ENCODE measurements around the gene TCF20. TPM values are rescaled to one million over a fixed set of nuclear protein-coding genes. Genes with fewer than 3 reads are reported as not detected.

TCF20 gene
- polyA plus RNA-seq, 2 donors = 14.5 to 15.0 TPM

DNA sequence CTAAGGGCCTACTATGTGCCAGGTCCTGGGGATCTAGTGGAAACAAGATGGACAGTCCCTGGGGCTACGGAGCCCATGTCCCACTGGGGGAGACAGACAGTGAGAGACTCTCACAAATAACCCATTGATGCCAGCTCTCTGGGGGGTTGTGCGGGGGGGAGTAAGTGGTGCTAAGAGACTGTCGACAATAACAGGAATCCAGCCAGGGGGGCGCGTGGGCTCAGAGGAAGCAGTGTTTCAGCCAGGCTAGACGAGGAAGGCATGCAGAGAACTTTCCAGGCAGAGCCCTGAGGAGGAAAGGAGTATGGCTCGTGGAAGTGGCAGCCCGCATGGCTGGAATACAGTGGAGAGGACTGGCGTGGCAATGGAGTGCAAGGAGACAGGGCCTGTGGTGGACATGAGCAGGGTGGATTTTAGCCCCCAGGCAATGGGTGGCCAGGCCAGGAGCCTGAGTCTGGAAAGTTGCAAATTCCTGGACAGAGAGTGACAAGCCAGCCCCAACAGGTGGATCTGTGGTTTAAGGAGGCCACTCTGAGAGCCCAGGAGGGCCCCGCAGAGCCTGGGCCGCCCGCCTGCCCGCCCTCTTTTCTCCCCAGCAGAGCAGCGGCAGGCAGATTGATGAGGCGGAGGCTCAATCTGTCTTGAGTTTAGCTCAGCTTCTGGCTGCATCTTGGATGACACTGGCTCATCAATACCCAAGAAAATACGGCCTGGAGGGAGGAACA lies 40.0 kb upstream of the TCF20 start:
- H3K4me1 ChIP-seq (ENCODE audit: control insufficient read depth in 2 of 2, insufficient read depth in 2 of 2, low read length in 1 of 2) = peaks cover 2 to 15% of the 10 kb centered on the region in 2 donors
- 86% methylated on average over 16 of the region's 16 CpGs for WGBS, 2 donors
- H3K36me3 ChIP-seq (ENCODE audit: control insufficient read depth in 2 of 2, insufficient read depth in 2 of 2, low read length in 1 of 2) = no peaks in the 10 kb centered on the region
- H3K27me3 ChIP-seq (ENCODE audit: control insufficient read depth in 1 of 2, insufficient read depth in 2 of 2, low read length in 2 of 2) = no peaks in the 10 kb centered on the region
- H3K27ac ChIP-seq (ENCODE audit: low read depth in 2 of 2, low read length in 1 of 2) = no peak overlapping the region
- H3K4me3 ChIP-seq (ENCODE audit: low read depth in 1 of 2, low read length in 2 of 2) = no peak overlapping the region
- H3K9me3 ChIP-seq (ENCODE audit: control insufficient read depth in 2 of 2, insufficient read depth in 1 of 2, low read depth in 1 of 2, low read length in 1 of 2) = no peaks in the 10 kb centered on the region

DNA sequence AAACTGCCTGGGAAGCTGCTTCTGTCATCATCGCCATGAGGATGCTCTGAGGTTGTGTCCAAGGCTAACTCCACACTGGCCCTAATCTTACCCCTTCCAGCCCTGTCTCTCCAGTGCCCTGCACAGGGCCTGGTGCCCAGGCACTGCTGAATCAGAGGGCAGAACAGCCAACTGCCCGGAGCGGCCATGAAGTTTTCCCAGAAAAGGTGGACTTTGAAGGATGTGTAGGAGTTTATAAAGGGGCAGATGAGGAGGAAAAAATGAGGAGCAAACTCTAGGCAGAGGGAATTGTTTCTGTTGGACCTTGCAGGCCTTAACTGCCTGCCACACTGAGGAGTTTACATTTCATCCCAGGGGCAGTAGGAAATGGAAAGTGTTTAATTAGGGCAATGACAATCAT lies 39.4 kb upstream of the TCF20 start:
- Histone ChIP-seq H3K27me3 (ENCODE audit: control insufficient read depth in 1 of 2, insufficient read depth in 2 of 2, low read length in 2 of 2) (no peaks in the 10 kb centered on the region), H3K4me3 (ENCODE audit: low read depth in 1 of 2, low read length in 2 of 2) (no peak overlapping the region), H3K27ac (ENCODE audit: low read depth in 2 of 2, low read length in 1 of 2) (no peak overlapping the region), H3K4me1 (ENCODE audit: control insufficient read depth in 2 of 2, insufficient read depth in 2 of 2, low read length in 1 of 2) (peaks cover 2 to 15% of the 10 kb centered on the region in 2 donors), H3K36me3 (ENCODE audit: control insufficient read depth in 2 of 2, insufficient read depth in 2 of 2, low read length in 1 of 2) (no peaks in the 10 kb centered on the region), H3K9me3 (ENCODE audit: control insufficient read depth in 2 of 2, insufficient read depth in 1 of 2, low read depth in 1 of 2, low read length in 1 of 2) (no peaks in the 10 kb centered on the region)
- 89 to 92% methylated on average over 3 of the region's 3 CpGs for WGBS, 2 donors

DNA sequence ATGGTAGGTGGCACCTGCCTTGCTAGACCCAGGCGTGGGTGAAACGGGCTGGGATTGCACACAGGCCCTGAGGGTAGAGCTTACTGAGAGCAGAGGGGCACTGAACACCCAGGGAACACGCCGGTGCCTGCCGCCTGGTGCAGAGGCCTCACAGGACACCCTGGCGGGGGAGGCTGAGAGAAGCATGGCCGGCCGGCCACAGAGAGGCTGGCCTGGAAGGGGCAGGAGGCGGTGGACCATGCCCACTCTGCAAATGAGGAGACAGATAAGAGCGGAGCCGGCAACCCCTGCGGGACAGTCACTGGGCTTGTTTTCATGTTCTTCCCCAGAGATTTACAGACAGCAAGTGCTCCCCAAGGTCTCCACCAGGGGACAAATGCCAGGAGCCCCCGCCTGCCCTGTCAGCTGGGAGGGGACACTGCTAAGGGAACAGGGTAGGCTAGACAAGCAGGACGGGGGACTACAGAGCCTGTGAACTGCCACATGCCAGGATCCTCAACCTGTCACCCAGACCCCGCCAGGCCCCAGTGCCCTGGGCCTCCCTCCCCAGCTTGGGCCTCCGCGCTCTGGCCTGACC lies 38.5 kb upstream of the TCF20 start:
- Histone ChIP-seq H3K27me3 (ENCODE audit: control insufficient read depth in 1 of 2, insufficient read depth in 2 of 2, low read length in 2 of 2) (no peaks in the 10 kb centered on the region), H3K36me3 (ENCODE audit: control insufficient read depth in 2 of 2, insufficient read depth in 2 of 2, low read length in 1 of 2) (no peaks in the 10 kb centered on the region), H3K27ac (ENCODE audit: low read depth in 2 of 2, low read length in 1 of 2) (no peak overlapping the region), H3K4me1 (ENCODE audit: control insufficient read depth in 2 of 2, insufficient read depth in 2 of 2, low read length in 1 of 2) (peaks cover 0 to 13% of the 10 kb centered on the region in 2 donors), H3K4me3 (ENCODE audit: low read depth in 1 of 2, low read length in 2 of 2) (no peak overlapping the region), H3K9me3 (ENCODE audit: control insufficient read depth in 2 of 2, insufficient read depth in 1 of 2, low read depth in 1 of 2, low read length in 1 of 2) (no peaks in the 10 kb centered on the region)
- 87 to 89% methylated on average over 16 to 17 of the region's 17 CpGs for WGBS, 2 donors

DNA sequence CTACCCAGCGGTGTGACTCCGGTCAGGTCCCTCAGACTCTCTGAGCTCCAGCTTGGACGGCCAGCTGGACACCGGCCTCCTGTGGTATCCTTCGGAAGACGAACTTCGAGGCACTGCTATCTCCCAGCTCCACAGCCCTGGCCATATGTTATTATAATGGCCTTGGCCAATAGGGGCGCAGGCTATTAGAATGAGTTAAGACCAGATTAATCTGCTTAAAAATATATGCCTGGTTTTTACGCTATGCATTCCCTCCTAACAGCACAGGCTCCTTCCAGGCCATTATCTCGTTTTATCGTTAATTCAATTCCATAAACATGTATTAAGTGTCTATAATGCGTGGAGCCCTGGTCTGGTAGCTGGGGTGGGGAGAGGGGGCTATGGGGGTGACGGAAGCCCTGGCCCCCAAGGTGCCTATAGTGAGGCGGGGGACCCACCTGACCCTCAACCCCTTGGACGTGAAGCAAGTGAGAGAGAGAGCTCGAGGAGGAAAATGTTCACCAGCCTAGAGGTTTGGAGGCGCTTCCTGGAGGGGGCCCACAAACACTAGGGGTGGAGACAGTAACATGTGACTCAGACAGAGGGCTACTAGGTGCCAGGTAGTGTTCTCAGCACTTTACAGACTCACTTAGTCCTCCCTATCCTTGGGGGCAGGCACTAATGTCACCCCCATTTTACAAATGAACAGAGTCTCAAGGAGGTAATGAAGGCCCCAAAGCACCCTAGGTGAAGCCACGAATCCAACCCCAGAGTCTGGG lies 37.5 kb upstream of the TCF20 start:
- Histone ChIP-seq H3K9me3 (ENCODE audit: control insufficient read depth in 2 of 2, insufficient read depth in 1 of 2, low read depth in 1 of 2, low read length in 1 of 2) (no peaks in the 10 kb centered on the region), H3K27me3 (ENCODE audit: control insufficient read depth in 1 of 2, insufficient read depth in 2 of 2, low read length in 2 of 2) (no peaks in the 10 kb centered on the region), H3K4me1 (ENCODE audit: control insufficient read depth in 2 of 2, insufficient read depth in 2 of 2, low read length in 1 of 2) (peaks cover 0 to 16% of the 10 kb centered on the region in 2 donors), H3K4me3 (ENCODE audit: low read depth in 1 of 2, low read length in 2 of 2) (no peak overlapping the region), H3K27ac (ENCODE audit: low read depth in 2 of 2, low read length in 1 of 2) (no peak overlapping the region), H3K36me3 (ENCODE audit: control insufficient read depth in 2 of 2, insufficient read depth in 2 of 2, low read length in 1 of 2) (no peaks in the 10 kb centered on the region)
- WGBS, 2 donors = 87 to 93% methylated on average over 18 of the region's 18 CpGs

DNA sequence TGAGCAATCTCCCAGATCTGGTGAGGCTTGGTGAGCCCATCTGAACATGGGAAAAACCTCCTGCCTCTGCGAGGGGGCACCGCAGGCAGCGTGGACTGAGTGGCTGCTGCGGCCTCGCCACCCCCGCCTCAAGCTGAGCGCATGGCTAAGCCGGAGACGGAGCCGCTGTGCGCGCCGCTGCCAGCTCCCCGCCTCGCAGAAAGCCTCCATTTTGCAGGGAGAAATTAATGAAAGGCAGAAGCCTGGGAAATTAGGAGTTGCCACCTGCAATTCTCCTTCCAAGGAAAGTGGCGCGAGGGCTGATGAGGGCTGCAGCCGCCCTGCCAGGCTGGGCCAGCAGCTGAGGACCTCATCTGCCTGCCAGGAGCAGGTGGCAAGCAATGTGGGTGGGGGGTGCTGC lies 35.6 kb upstream of the TCF20 start:
- Histone ChIP-seq H3K4me1 (ENCODE audit: control insufficient read depth in 2 of 2, insufficient read depth in 2 of 2, low read length in 1 of 2) (peaks cover 0 to 16% of the 10 kb centered on the region in 2 donors), H3K36me3 (ENCODE audit: control insufficient read depth in 2 of 2, insufficient read depth in 2 of 2, low read length in 1 of 2) (no peaks in the 10 kb centered on the region), H3K27me3 (ENCODE audit: control insufficient read depth in 1 of 2, insufficient read depth in 2 of 2, low read length in 2 of 2) (no peaks in the 10 kb centered on the region), H3K27ac (ENCODE audit: low read depth in 2 of 2, low read length in 1 of 2) (no peak overlapping the region), H3K9me3 (ENCODE audit: control insufficient read depth in 2 of 2, insufficient read depth in 1 of 2, low read depth in 1 of 2, low read length in 1 of 2) (no peaks in the 10 kb centered on the region), H3K4me3 (ENCODE audit: low read depth in 1 of 2, low read length in 2 of 2) (no peak overlapping the region)
- WGBS, 2 donors = 83 to 86% methylated on average over 18 of the region's 18 CpGs

DNA sequence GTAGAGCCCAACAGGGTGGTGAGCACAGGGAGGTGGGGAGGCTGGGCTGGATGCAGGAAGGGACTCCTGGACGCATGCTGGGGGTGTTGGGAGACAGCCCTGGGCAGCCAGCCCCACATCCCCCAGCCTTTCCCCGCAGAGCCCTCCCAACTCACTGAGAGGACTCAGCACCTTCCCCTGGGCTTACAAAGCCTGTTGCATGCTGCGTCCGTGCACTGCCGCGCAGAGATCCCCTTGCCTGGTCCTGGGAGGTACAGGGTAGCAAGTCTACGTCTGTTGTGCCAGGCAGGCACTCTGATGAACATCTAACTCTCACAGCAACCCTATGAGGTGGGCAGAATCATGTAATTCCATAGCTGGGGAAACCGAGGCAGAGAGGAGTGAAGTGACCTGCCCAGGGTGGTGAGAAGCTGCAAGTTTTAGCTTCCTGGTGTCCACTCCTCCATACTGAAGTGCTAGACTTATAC lies 33.9 kb upstream of the TCF20 start:
- Histone ChIP-seq H3K4me3 (ENCODE audit: low read depth in 1 of 2, low read length in 2 of 2) (no peak overlapping the region), H3K4me1 (ENCODE audit: control insufficient read depth in 2 of 2, insufficient read depth in 2 of 2, low read length in 1 of 2) (peaks cover 6 to 30% of the 10 kb centered on the region in 2 donors), H3K27me3 (ENCODE audit: control insufficient read depth in 1 of 2, insufficient read depth in 2 of 2, low read length in 2 of 2) (no peaks in the 10 kb centered on the region), H3K9me3 (ENCODE audit: control insufficient read depth in 2 of 2, insufficient read depth in 1 of 2, low read depth in 1 of 2, low read length in 1 of 2) (no peaks in the 10 kb centered on the region), H3K27ac (ENCODE audit: low read depth in 2 of 2, low read length in 1 of 2) (no peak overlapping the region), H3K36me3 (ENCODE audit: control insufficient read depth in 2 of 2, insufficient read depth in 2 of 2, low read length in 1 of 2) (no peaks in the 10 kb centered on the region)
- WGBS, 2 donors = 50 to 60% methylated on average over 8 of the region's 8 CpGs

DNA sequence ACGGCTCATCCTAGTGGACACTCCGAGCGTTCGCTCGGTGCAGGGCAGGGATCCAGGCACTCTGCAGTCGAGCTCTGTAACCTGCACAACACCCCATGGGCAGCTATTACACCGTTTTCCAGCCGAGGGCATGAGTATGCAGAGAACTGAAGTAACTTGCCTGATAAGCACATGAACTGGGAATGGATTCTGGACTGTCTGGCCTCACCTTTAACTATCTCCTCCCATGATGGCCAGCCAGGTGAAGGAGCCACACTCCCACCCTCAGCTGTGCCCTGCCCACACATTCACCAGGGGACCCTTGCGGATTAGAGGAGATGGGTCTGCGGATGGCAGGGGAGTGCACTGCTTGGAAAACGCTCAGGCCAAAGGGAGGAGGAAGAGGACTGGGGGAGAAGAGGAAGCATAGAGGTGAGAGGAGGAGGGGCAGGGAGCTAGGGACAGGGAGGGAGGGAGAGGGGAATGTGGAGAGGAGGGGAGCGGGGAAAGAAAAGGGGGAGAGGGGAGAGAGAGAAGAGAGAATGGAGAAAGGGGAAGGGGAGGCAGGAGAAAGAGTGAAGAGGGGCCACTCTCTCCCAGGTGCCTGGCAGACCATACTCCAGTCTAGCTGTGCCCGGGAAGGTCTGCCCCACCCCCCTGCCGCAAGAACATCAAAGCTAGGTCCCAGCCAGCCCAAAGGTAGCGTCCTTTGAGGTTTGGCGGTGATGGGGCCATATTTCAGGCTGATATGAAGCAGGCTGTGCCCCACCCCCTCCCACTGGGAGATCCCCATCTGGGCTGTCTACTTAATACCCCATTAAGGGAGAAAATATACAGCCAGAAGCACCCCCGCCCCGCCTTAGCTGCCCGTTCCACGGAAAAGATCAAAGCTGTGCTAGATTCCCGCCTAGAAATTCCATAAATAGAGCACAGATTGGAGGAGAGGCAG lies 33.2 kb upstream of the TCF20 start:
- Histone ChIP-seq H3K27me3 (ENCODE audit: control insufficient read depth in 1 of 2, insufficient read depth in 2 of 2, low read length in 2 of 2) (no peaks in the 10 kb centered on the region), H3K36me3 (ENCODE audit: control insufficient read depth in 2 of 2, insufficient read depth in 2 of 2, low read length in 1 of 2) (no peaks in the 10 kb centered on the region), H3K27ac (ENCODE audit: low read depth in 2 of 2, low read length in 1 of 2) (no peak overlapping the region), H3K9me3 (ENCODE audit: control insufficient read depth in 2 of 2, insufficient read depth in 1 of 2, low read depth in 1 of 2, low read length in 1 of 2) (no peaks in the 10 kb centered on the region), H3K4me3 (ENCODE audit: low read depth in 1 of 2, low read length in 2 of 2) (no peak overlapping the region), H3K4me1 (ENCODE audit: control insufficient read depth in 2 of 2, insufficient read depth in 2 of 2, low read length in 1 of 2) (peaks cover 6 to 31% of the 10 kb centered on the region in 2 donors)
- WGBS, 2 donors = 39 to 40% methylated on average over 21 of the region's 21 CpGs

DNA sequence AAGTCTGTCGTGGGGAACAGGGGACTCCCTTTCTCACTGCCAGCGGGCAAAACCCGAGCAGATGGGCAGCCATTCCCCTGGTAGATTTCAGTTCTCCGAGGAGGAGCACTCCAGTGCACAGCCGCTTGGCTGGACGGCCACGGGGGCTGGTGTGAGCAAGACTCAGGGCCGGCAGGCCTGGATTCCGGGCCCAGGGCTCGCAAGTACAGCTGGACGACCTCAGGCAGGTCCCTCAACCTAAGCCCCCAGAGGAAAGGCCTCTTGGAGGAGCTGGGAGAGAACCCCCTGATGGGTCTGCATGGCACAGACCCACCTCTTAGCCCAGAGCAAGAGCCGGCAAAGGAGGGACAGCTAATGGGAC lies 31.3 kb upstream of the TCF20 start:
- Histone ChIP-seq H3K4me3 (ENCODE audit: low read depth in 1 of 2, low read length in 2 of 2) (no peak overlapping the region), H3K9me3 (ENCODE audit: control insufficient read depth in 2 of 2, insufficient read depth in 1 of 2, low read depth in 1 of 2, low read length in 1 of 2) (no peaks in the 10 kb centered on the region), H3K4me1 (ENCODE audit: control insufficient read depth in 2 of 2, insufficient read depth in 2 of 2, low read length in 1 of 2) (peaks cover 6 to 31% of the 10 kb centered on the region in 2 donors), H3K36me3 (ENCODE audit: control insufficient read depth in 2 of 2, insufficient read depth in 2 of 2, low read length in 1 of 2) (peaks cover 0 to 3% of the 10 kb centered on the region in 2 donors), H3K27me3 (ENCODE audit: control insufficient read depth in 1 of 2, insufficient read depth in 2 of 2, low read length in 2 of 2) (no peaks in the 10 kb centered on the region), H3K27ac (ENCODE audit: low read depth in 2 of 2, low read length in 1 of 2) (no peak overlapping the region)
- WGBS, 2 donors = 68 to 83% methylated on average over 12 of the region's 12 CpGs
